PFSK-1 (cell line): ENCODE measurements around the gene TTLL5.

Source experiments
- FOXP2 ChIP-seq: optimal IDR thresholded peaks from 2 replicates; pipeline ENCODE3; 2011; ENCODE audit warnings: borderline replicate concordance, control low read depth, inconsistent platforms; ENCODE audit not compliant: insufficient read depth; ENCODE audit errors: extremely low read length, extremely low read depth
- POLR2AphosphoS5 ChIP-seq: IDR thresholded peaks from 2 replicates; pipeline ENCODE4 v1.6.1; 2012; ENCODE audit warnings: low read depth, mild to moderate bottlenecking, control low read depth, low read length, moderate library complexity
- REST ChIP-seq, 2 experiments: IDR thresholded peaks; 2 replicates each; pipeline versions ENCODE4 v1.6.1 to v1.8.0; 2011 to 2012; ENCODE audit warnings: low read depth in 2 of 2, low read length in 2 of 2, control low read depth in 1 of 2, inconsistent platforms in 1 of 2, mild to moderate bottlenecking in 1 of 2, moderate library complexity in 1 of 2; ENCODE audit not compliant: insufficient read depth in 1 of 2
- SIN3A ChIP-seq: IDR thresholded peaks from 2 replicates; pipeline ENCODE4 v1.6.1; 2012; ENCODE audit warnings: mild to moderate bottlenecking, low read length, moderate library complexity, borderline replicate concordance; ENCODE audit not compliant: insufficient read depth
- TAF1 ChIP-seq: IDR thresholded peaks from 2 replicates; pipeline ENCODE4 v1.6.1; 2012; ENCODE audit warnings: low read length, control low read depth, borderline replicate concordance; ENCODE audit not compliant: insufficient read depth

TTLL5 gene

GRCh38 chr14:75833326-75834020, 172.4 kb downstream of the TTLL5 start:
- TF ChIP-seq POLR2AphosphoS5, result no peak
- TF ChIP-seq TAF1, result no peak
- no peak for TF ChIP-seq SIN3A
- no peak for TF ChIP-seq REST (IDR thresholded peaks at IDR 0.05; ENCODE audit: insufficient read depth in 1 of 2, low read depth in 2 of 2, low read length in 2 of 2)
- no peak for TF ChIP-seq FOXP2

DNA sequence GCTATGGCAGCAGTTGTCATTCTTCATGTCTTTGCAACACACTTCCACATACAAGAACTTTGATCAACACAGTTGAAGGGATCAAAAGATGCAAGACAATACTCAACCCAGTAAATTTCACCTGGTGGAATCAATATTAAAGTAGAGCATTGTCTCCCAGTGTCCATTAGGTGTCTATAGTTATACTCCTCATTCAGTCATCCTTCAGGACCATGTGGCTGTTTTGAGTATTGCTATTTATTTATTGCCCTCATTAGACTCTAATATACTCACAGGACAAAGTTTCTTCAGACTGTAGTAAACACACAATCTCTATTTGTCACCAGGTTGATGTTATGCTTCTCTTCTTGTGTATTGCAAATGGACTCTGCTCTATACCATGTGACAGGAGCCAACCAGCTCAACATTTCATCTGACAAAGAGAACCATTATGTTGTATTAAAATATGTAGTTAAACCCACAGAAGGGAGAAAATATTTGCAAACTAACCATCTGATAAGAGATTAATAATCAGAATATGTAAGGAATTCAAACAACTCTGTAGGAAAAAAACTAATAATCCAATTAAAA, 174.2 kb downstream of the TTLL5 start:
- TF ChIP-seq TAF1 (no peak), REST (IDR thresholded peaks at IDR 0.05; ENCODE audit: insufficient read depth in 1 of 2, low read depth in 2 of 2, low read length in 2 of 2) (no peak), SIN3A (no peak), POLR2AphosphoS5 (no peak), FOXP2 (no peak)

DNA sequence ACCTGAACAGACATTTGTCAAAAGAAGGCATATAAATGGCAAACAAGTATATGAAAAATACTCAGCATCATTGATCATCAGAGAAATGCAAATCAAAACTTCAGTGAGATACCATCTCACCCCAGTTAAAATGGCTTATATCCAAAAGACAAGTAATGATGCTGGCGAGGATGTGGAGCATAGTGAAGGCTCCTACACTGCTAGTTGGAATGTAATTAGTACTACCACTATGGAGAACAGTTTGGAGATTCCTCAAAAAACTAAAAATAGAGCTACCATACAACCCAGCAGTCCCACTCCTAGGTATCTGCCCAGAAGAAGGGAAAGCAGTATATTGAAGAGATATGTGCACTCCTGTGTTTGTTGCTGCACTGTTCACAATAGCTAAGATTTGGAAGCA, 174.7 kb downstream of the TTLL5 start:
- TF ChIP-seq TAF1, result no peak
- no peak for TF ChIP-seq POLR2AphosphoS5
- no peak for TF ChIP-seq REST (IDR thresholded peaks at IDR 0.05; ENCODE audit: insufficient read depth in 1 of 2, low read depth in 2 of 2, low read length in 2 of 2)
- no peak for TF ChIP-seq FOXP2
- TF ChIP-seq SIN3A, result no peak

- no peak for TF ChIP-seq FOXP2
- TF ChIP-seq SIN3A, result no peak
- no peak for TF ChIP-seq POLR2AphosphoS5
- TF ChIP-seq REST (IDR thresholded peaks at IDR 0.05; ENCODE audit: insufficient read depth in 1 of 2, low read depth in 2 of 2, low read length in 2 of 2), result no peak
- no peak for TF ChIP-seq TAF1
Measured at GRCh38 chr14:75837151-75837787, 176.2 kb downstream of the TTLL5 start.
